PC-3 (cell line): ENCODE data around the gene OR2J2. TPM values are rescaled to one million over a fixed set of nuclear protein-coding genes. Genes with fewer than 3 reads are reported as not detected.
"Not testable (repeated sequence)": the region's sequence is repeated elsewhere in the genome, so short reads cannot be mapped to it uniquely, and the experiment has no call there.

Source experiments
- ATAC-seq: fragments of 200-7000 bp; cut with Tn5 transposase; 2 replicates; pipeline ENCODE4 v1.9.1; 2020; ENCODE audit warnings: mild to moderate bottlenecking, moderate library complexity
- BruUV-seq: library from RNA; stranded (reverse); fragments of 400-500 nt; replicated peaks from 2 replicates; lab custom pipeline; 2021; lab: Mats Ljungman, UMichigan
- CTCF ChIA-PET: fragments of 300-600 bp; sonication (Branson Sonifier 250); formaldehyde crosslinking; loops from one replicate; lab custom pipeline; 2022; ENCODE audit warnings: antibody characterized with exemption; lab: Charles Lee
- POLR2A ChIA-PET: fragments of 300-600 bp; sonication (Branson Sonifier 250); formaldehyde crosslinking; loops from one replicate; lab custom pipeline; 2022; ENCODE audit warnings: antibody characterized with exemption; ENCODE audit not compliant: unreplicated experiment; lab: Charles Lee
- DNase-seq: peaks from one replicate; pipeline ENCODE4 v3.0.0-alpha.2; 2015
- H2AFZ ChIP-seq: fragments of 300-600 bp; sonication (generic); 2 replicates; pipeline ENCODE4 v1.6.0; 2016; ENCODE audit warnings: antibody characterized with exemption, low read length
- H3F3A ChIP-seq: fragments of 300-600 bp; sonication (generic); one replicate; pipeline ENCODE4 v1.6.0; 2017; ENCODE audit warnings: antibody characterized with exemption, low read length, control low read depth, mild to moderate bottlenecking; ENCODE audit not compliant: unreplicated experiment
- H3K27ac ChIP-seq: fragments of 300-600 bp; sonication (generic); 2 replicates; pipeline ENCODE4 v1.5.1; 2016; ENCODE audit warnings: mild to moderate bottlenecking, low read length
- H3K27me3 ChIP-seq: fragments of 300-600 bp; sonication (generic); 2 replicates; pipeline ENCODE4 v1.6.1; 2016; ENCODE audit warnings: low read length, mixed read lengths
- H3K36me3 ChIP-seq: fragments of 300-600 bp; sonication (generic); 2 replicates; pipeline ENCODE4 v1.6.1; 2016; ENCODE audit warnings: low read depth, mixed run types, low read length, mixed read lengths
- H3K4me1 ChIP-seq: fragments of 300-600 bp; sonication (generic); 2 replicates; pipeline ENCODE4 v1.5.1; 2016; ENCODE audit warnings: low read length; ENCODE audit not compliant: insufficient read depth
- H3K4me2 ChIP-seq: fragments of 300-600 bp; sonication (generic); 2 replicates; pipeline ENCODE4 v1.6.0; 2016; ENCODE audit warnings: low read length
- H3K4me3 ChIP-seq: fragments of 300-600 bp; sonication (generic); 2 replicates; pipeline ENCODE4 v1.5.1; 2016; ENCODE audit warnings: mild to moderate bottlenecking, low read length, mixed read lengths
- H3K79me2 ChIP-seq: fragments of 300-600 bp; sonication (generic); 2 replicates; pipeline ENCODE4 v1.6.1; 2017; ENCODE audit warnings: low read length, mixed read lengths
- H3K9ac ChIP-seq: fragments of 300-600 bp; sonication (generic); 2 replicates; pipeline ENCODE4 v1.6.0; 2016; ENCODE audit warnings: mild to moderate bottlenecking, low read length
- H3K9me2 ChIP-seq: fragments of 300-600 bp; sonication (generic); replicated peaks from 2 replicates; pipeline ENCODE4 v1.6.1; 2016; ENCODE audit warnings: mixed run types, low read length, mixed read lengths
- H3K9me3 ChIP-seq: fragments of 300-600 bp; sonication (generic); 2 replicates; pipeline ENCODE4 v1.6.1; 2016; ENCODE audit warnings: low read length, mixed read lengths
- H4K20me1 ChIP-seq: fragments of 300-600 bp; sonication (generic); 2 replicates; pipeline ENCODE4 v1.6.1; 2016; ENCODE audit warnings: low read length, mixed read lengths
- CTCF ChIP-seq: fragments of 300-600 bp; sonication (generic); conservative IDR thresholded peaks from 2 replicates; pipeline ENCODE4 v1.5.1; 2017; ENCODE audit warnings: antibody characterized with exemption, low read depth, mild to moderate bottlenecking, low read length
- EZH2 ChIP-seq: fragments of 300-600 bp; sonication (generic); IDR thresholded peaks from one replicate; pipeline ENCODE4 v1.6.1; 2017; ENCODE audit warnings: antibody characterized with exemption, mild to moderate bottlenecking, low read length; ENCODE audit not compliant: unreplicated experiment
- EZH2phosphoT487 ChIP-seq: fragments of 300-600 bp; sonication (generic); IDR thresholded peaks from 2 replicates; pipeline ENCODE4 v1.6.1; 2018; ENCODE audit warnings: mild to moderate bottlenecking, antibody characterized with exemption, low read length, borderline replicate concordance
- intact Hi-C: fragments of 100-400 bp; cut with micrococcal nuclease; formaldehyde crosslinking; loops from 2 replicates; pipeline ENCODE4 v1.9.0; 2023
- total RNA-seq: library from RNA; depleted of rRNA; stranded (reverse); fragments of >200 nt; gene quantifications from 2 replicates; pipeline ENCODE4 v1.2.3, GENCODE V29; 2014

OR2J2 gene
- total RNA-seq, 1 experiment from 2014 or later, result not detected

- Histone ChIP-seq H4K20me1 (peaks cover 3% of the 10 kb centered on the region; the same call in 1 of the 2 replicates), H2AFZ (no peak overlapping the region), H3K4me3 (no peak overlapping the region), H3K36me3 (no peaks in the 10 kb centered on the region), H3K4me2 (no peak overlapping the region), H3K79me2 (no peaks in the 10 kb centered on the region), H3K9me2 (no peaks in the 10 kb centered on the region), H3K9ac (no peak overlapping the region), H3K9me3 (no peaks in the 10 kb centered on the region), H3K27me3 (peaks cover 52% of the 10 kb centered on the region), H3K27ac (no peak overlapping the region), H3K4me1 (no peaks in the 10 kb centered on the region), H3F3A (no peaks in the 10 kb centered on the region)
- POLR2A ChIA-PET, result no interaction called here
- intact Hi-C loops, result no loop called here
- CTCF ChIA-PET, result no interaction called here
- no TSS peak for BruUV-seq
- no peak for TF ChIP-seq CTCF
- TF ChIP-seq EZH2phosphoT487, result no peak
- TF ChIP-seq EZH2, result no peak
- no peak for DNase-seq
- no peak for ATAC-seq
Measured at GRCh38 chr6:29171736-29172135, 1.0 kb downstream of the OR2J2 start.

- Histone ChIP-seq H3K27ac (no peak overlapping the region), H3K4me1 (no peaks in the 10 kb centered on the region), H3K36me3 (no peaks in the 10 kb centered on the region), H2AFZ (no peak overlapping the region), H4K20me1 (no peaks in the 10 kb centered on the region), H3K4me3 (no peak overlapping the region), H3K9me2 (no peaks in the 10 kb centered on the region), H3F3A (no peaks in the 10 kb centered on the region), H3K27me3 (no peaks in the 10 kb centered on the region), H3K4me2 (no peak overlapping the region), H3K9me3 (no peaks in the 10 kb centered on the region), H3K9ac (no peak overlapping the region), H3K79me2 (no peaks in the 10 kb centered on the region)
- ChIA-PET POLR2A (no interaction called here), CTCF (no interaction called here)
- BruUV-seq, result no TSS peak
- ATAC-seq (no peak), DNase-seq (no peak)
- TF ChIP-seq CTCF (no peak), EZH2phosphoT487 (no peak), EZH2 (no peak)
- intact Hi-C loops, result no loop called here
Measured at GRCh38 chr6:29183594-29183993, 12.9 kb downstream of the OR2J2 start.

- H2AFZ ChIP-seq, H3K4me1 ChIP-seq, POLR2A ChIA-PET, H3K4me3 ChIP-seq, H3K9me3 ChIP-seq, H3K27ac ChIP-seq, H3K9me2 ChIP-seq, H3K4me2 ChIP-seq, ATAC-seq, BruUV-seq, H3K27me3 ChIP-seq, DNase-seq, H4K20me1 ChIP-seq, intact Hi-C loops, H3K9ac ChIP-seq, H3K79me2 ChIP-seq, CTCF ChIA-PET, H3F3A ChIP-seq, H3K36me3 ChIP-seq: not testable (repeated sequence)
Measured at GRCh38 chr6:29188659-29189058, 18.0 kb downstream of the OR2J2 start.
